Adrenal gland (tissue), 5 donors: Measurements from ENCODE around the gene MAP3K7CL.

Experiments
- POLR2A ChIP-seq, 2 donors: fragments of 450-650 bp; IDR thresholded peaks; one replicate each; pipeline ENCODE4 v1.6.1; 2017; ENCODE audit warnings: antibody characterized with exemption in 2 of 2, mild to moderate bottlenecking in 2 of 2, moderate library complexity in 1 of 2
- TF ChIP-seq, protein P1 (sequence below), 6 experiments: fragments of 450-650 bp in 4 of 6; fragments of 200-600 bp in 2 of 6; sonication (generic) in 1 of 6; IDR thresholded peaks; 1 replicate in 5 of 6; 2 replicates in 1 of 6; pipeline versions ENCODE4 v1.5.1 to v1.8.0; 2016 to 2021; ENCODE audit warnings: antibody characterized with exemption in 6 of 6, mild to moderate bottlenecking in 2 of 6, moderate library complexity in 1 of 6
- donor health status: DM: no; HTN: no; CAD: no.

GRCh38 chr21:29149808-29150425, 19.5 kb downstream of the MAP3K7CL start:
- no peak for TF ChIP-seq POLR2A (IDR thresholded peaks at IDR 0.05)
- TF ChIP-seq, protein P1, sequence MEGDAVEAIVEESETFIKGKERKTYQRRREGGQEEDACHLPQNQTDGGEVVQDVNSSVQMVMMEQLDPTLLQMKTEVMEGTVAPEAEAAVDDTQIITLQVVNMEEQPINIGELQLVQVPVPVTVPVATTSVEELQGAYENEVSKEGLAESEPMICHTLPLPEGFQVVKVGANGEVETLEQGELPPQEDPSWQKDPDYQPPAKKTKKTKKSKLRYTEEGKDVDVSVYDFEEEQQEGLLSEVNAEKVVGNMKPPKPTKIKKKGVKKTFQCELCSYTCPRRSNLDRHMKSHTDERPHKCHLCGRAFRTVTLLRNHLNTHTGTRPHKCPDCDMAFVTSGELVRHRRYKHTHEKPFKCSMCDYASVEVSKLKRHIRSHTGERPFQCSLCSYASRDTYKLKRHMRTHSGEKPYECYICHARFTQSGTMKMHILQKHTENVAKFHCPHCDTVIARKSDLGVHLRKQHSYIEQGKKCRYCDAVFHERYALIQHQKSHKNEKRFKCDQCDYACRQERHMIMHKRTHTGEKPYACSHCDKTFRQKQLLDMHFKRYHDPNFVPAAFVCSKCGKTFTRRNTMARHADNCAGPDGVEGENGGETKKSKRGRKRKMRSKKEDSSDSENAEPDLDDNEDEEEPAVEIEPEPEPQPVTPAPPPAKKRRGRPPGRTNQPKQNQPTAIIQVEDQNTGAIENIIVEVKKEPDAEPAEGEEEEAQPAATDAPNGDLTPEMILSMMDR (IDR thresholded peaks at IDR 0.05) = no peak
